Fibroblast of lung (primary cell): Measurements from ENCODE around the gene GPR42. TPM values are rescaled to one million over a fixed set of nuclear protein-coding genes. Genes with fewer than 3 reads are reported as not detected.
A peak's percentile ranks its signal among the peaks of the same experiment; 100 is the strongest.

Experiments used
- DNase-seq, 2 donors: peaks; one replicate each; pipeline versions ENCODE4 v3.0.0 to v3.0.0-alpha.2; 2010; ENCODE audit warnings: low read depth in 2 of 2
- H2AFZ ChIP-seq: 2 replicates; pipeline ENCODE4 v1.5.1; 2012; ENCODE audit warnings: low read length, control low read depth, inconsistent platforms
- H3K27ac ChIP-seq: 2 replicates; pipeline ENCODE4 v1.5.1; 2011; ENCODE audit warnings: low read length, control low read depth; ENCODE audit not compliant: insufficient read depth
- H3K27me3 ChIP-seq: 2 replicates; pipeline ENCODE4 v1.5.1; 2011; ENCODE audit warnings: mild to moderate bottlenecking, low read length; ENCODE audit not compliant: control insufficient read depth, insufficient read depth
- H3K36me3 ChIP-seq: 2 replicates; pipeline ENCODE4 v1.5.1; 2011; ENCODE audit warnings: low read length; ENCODE audit not compliant: control insufficient read depth, insufficient read depth
- H3K4me1 ChIP-seq: 2 replicates; pipeline ENCODE4 v1.5.1; 2011; ENCODE audit warnings: low read length; ENCODE audit not compliant: control insufficient read depth, insufficient read depth; ENCODE audit errors: extremely low read depth
- H3K4me2 ChIP-seq: 2 replicates; pipeline ENCODE4 v1.5.1; 2011; ENCODE audit warnings: low read length, control low read depth; ENCODE audit not compliant: insufficient read depth; ENCODE audit errors: extremely low read depth
- H3K4me3 ChIP-seq, 4 experiments: fragments of 200-600 bp in 1 of 4; sonication (generic) in 1 of 4; replicated peaks in 1 of 4; 2 replicates each; pipeline ENCODE4 v1.5.1; 2011 to 2016; ENCODE audit warnings: low read length in 4 of 4, low read depth in 3 of 4, mild to moderate bottlenecking in 3 of 4, control low read depth in 2 of 4, inconsistent platforms in 1 of 4, mixed read lengths in 1 of 4; ENCODE audit not compliant: insufficient read depth in 1 of 4; ENCODE audit errors: control extremely low read depth in 1 of 4
- H3K79me2 ChIP-seq: 2 replicates; pipeline ENCODE4 v1.5.1; 2012; ENCODE audit warnings: mild to moderate bottlenecking, low read length, inconsistent platforms; ENCODE audit not compliant: control insufficient read depth, insufficient read depth
- H3K9ac ChIP-seq: 2 replicates; pipeline ENCODE4 v1.5.1; 2011; ENCODE audit warnings: mild to moderate bottlenecking, low read length, control low read depth; ENCODE audit not compliant: insufficient read depth
- H3K9me3 ChIP-seq: 2 replicates; pipeline ENCODE4 v1.5.1; 2012; ENCODE audit warnings: low read depth, low read length; ENCODE audit not compliant: control insufficient read depth, insufficient read depth
- H4K20me1 ChIP-seq: 2 replicates; pipeline ENCODE4 v1.5.1; 2011; ENCODE audit warnings: low read length; ENCODE audit not compliant: control insufficient read depth, insufficient read depth; ENCODE audit errors: extremely low read depth
- EZH2 ChIP-seq: IDR thresholded peaks from 2 replicates; pipeline ENCODE4 v1.5.1; 2012; ENCODE audit warnings: low read length, control low read depth, mild to moderate bottlenecking; ENCODE audit errors: missing control alignments
- polyA plus RNA-seq, 2 donors: library from polyadenylated mRNA; depleted of rRNA in 1 of 2; stranded (reverse) in 1 of 2; unstranded in 1 of 2; fragments of >200 nt; gene quantifications; 2 replicates each; pipeline ENCODE4 v1.2.1, GENCODE V29; 2011 to 2012; ENCODE audit warnings: missing spikeins in 1 of 2
- total RNA-seq: library from RNA; depleted of rRNA; stranded (reverse); fragments of >200 nt; gene quantifications from 2 replicates; pipeline ENCODE4 v1.2.1, GENCODE V29; 2014
- TF ChIP-seq, protein P1 (sequence below), 2 donors: IDR thresholded peaks in 1 of 2; conservative IDR thresholded peaks in 1 of 2; 1 replicate in 1 of 2; 2 replicates in 1 of 2; pipeline ENCODE4 v1.5.1; 2011 to 2012; ENCODE audit warnings: low read length in 2 of 2, control low read depth in 1 of 2, inconsistent platforms in 1 of 2, low read depth in 1 of 2, mild to moderate bottlenecking in 1 of 2

The GPR42 gene
- total and polyA plus RNA-seq, 2 donors (not counting 1 experiment from before 2014, with no cell fraction given) = not detected

DNA sequence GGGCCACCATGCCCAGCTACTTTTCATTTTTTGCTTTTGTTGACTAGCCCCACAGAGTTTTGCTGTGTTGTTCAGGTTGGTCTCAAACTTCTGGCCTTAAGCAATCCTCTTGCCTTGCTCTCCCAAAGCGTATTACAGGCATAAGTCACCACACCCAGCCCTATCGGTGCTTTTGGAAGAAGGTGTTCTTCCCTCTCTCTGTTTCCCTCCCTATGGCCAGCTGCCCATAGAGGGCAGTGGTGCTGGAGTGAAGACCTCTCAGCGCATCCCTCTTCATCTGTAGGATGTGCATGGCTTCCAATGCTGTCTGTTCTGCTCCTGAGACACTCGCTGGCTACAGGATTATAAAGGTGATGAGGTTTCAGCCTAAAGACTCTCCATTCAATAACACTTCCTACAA is 43.2 kb upstream of the GPR42 start:
- no peak for TF ChIP-seq EZH2
- TF ChIP-seq, protein P1, sequence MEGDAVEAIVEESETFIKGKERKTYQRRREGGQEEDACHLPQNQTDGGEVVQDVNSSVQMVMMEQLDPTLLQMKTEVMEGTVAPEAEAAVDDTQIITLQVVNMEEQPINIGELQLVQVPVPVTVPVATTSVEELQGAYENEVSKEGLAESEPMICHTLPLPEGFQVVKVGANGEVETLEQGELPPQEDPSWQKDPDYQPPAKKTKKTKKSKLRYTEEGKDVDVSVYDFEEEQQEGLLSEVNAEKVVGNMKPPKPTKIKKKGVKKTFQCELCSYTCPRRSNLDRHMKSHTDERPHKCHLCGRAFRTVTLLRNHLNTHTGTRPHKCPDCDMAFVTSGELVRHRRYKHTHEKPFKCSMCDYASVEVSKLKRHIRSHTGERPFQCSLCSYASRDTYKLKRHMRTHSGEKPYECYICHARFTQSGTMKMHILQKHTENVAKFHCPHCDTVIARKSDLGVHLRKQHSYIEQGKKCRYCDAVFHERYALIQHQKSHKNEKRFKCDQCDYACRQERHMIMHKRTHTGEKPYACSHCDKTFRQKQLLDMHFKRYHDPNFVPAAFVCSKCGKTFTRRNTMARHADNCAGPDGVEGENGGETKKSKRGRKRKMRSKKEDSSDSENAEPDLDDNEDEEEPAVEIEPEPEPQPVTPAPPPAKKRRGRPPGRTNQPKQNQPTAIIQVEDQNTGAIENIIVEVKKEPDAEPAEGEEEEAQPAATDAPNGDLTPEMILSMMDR (conservative IDR thresholded peaks at IDR 0.05 in 1 of 2, IDR thresholded peaks at IDR 0.05 in 1 of 2; ENCODE audit: low read depth in 1 of 2, low read length in 2 of 2) = peak in 1 of 2 donors; percentile 16
- H3K27me3 ChIP-seq = no peaks in the 10 kb centered on the region

DNA sequence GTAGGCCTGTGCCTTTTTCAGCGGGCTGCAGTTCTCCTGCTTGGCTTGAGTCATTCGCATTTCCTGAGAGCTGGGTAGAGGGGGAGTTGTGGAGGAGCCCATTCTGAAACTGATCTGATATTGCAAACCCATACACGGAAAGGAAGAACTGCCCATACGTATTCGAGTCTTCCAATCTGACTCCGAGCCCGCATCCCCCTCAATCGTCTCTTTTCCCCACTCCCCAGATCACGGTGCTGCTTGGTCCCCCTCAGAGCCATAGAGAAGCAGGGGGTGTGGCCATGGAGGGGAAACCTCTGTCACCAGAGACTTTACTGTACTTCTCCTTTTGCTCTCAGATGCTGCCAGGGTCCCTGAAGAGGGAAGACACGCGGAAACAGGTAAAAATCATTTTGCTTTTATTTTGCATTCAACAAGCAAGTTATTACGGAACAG is 42.0 kb upstream of the GPR42 start, which contains the start of gene CD22:
Gene CD22 (plus strand): TSS at position 337 of the 435 bp plus-strand sequence. CDS start 2,854 bp downstream, outside the sequence.
- no peak within 1 kb of the TSS for H3K4me2 ChIP-seq
- no peaks in the 10 kb centered on the region for H3K9me3 ChIP-seq
- H3K4me3 ChIP-seq = no peak within 1 kb of the TSS
- H3K79me2 ChIP-seq = no peaks in the 10 kb centered on the region
- H3K4me1 ChIP-seq = no peaks in the 10 kb centered on the region
- H3K27me3 ChIP-seq = no peaks in the 10 kb centered on the region
- no peak within 1 kb of the TSS for H3K9ac ChIP-seq
- H4K20me1 ChIP-seq = no peaks in the 10 kb centered on the region
- no peaks in the 10 kb centered on the region for H3K36me3 ChIP-seq
- DNase-seq = no peak
- TF ChIP-seq, protein P1 (conservative IDR thresholded peaks at IDR 0.05 in 1 of 2, IDR thresholded peaks at IDR 0.05 in 1 of 2; ENCODE audit: low read depth in 1 of 2, low read length in 2 of 2) = no peak
- TF ChIP-seq EZH2 = no peak
- no peak within 1 kb of the TSS for H2AFZ ChIP-seq
- H3K27ac ChIP-seq = no peak within 1 kb of the TSS

More for the DNA sequence above, 43.2 kb upstream of the GPR42 start:
- Histone ChIP-seq H2AFZ (no peak overlapping the region), H4K20me1 (no peaks in the 10 kb centered on the region), H3K36me3 (no peaks in the 10 kb centered on the region), H3K79me2 (no peaks in the 10 kb centered on the region), H3K9ac (no peak overlapping the region), H3K27ac (no peak overlapping the region), H3K9me3 (no peaks in the 10 kb centered on the region), H3K4me2 (no peak overlapping the region), H3K4me1 (no peaks in the 10 kb centered on the region), H3K4me3 (no peak overlapping the region)
- no peak for DNase-seq

DNA sequence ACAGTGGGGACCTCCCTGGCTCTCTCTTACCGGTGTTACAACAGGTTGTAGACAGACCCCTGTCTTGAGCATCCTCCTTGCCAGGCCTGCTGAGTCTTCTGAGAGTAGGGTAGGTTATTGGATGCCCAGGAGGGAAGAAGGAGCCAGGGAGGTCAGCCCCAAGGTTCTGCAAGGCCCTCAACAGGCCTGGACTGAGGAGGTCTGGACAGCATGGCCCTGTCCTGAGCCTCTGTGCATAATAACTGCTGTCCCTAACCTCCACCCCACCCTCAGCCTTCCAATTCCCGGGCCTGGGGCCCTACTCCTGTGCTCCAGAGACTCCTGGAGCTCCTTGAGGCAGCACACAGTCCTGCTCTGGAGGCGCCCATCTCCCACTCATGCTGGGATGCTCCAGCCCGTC is 41.5 kb upstream of the GPR42 start:
- TF ChIP-seq, protein P1 (conservative IDR thresholded peaks at IDR 0.05 in 1 of 2, IDR thresholded peaks at IDR 0.05 in 1 of 2; ENCODE audit: low read depth in 1 of 2, low read length in 2 of 2) = no peak
- TF ChIP-seq EZH2 = no peak

More for the DNA sequence above, 41.5 kb upstream of the GPR42 start:
- H3K36me3 ChIP-seq = no peaks in the 10 kb centered on the region
- H3K27ac ChIP-seq = no peak overlapping the region
- no peak overlapping the region for H2AFZ ChIP-seq
- DNase-seq = no peak
- H3K4me3 ChIP-seq = no peak overlapping the region
- no peaks in the 10 kb centered on the region for H4K20me1 ChIP-seq
- H3K4me2 ChIP-seq = no peak overlapping the region
- H3K4me1 ChIP-seq = no peaks in the 10 kb centered on the region
- no peaks in the 10 kb centered on the region for H3K27me3 ChIP-seq
- H3K79me2 ChIP-seq = no peaks in the 10 kb centered on the region
- H3K9me3 ChIP-seq = no peaks in the 10 kb centered on the region
- H3K9ac ChIP-seq = no peak overlapping the region
